ENCODE measurements around the gene WASF3. TPM values are rescaled to one million over a fixed set of nuclear protein-coding genes. Genes with fewer than 3 reads are reported as not detected.

Gene WASF3
- total RNA-seq, 2 donors from 2014 or later, result 0.06 to 0.16 TPM

GRCh38 chr13:26726684-26727083 is 169.2 kb downstream of the WASF3 start:
- Mint-ChIP-seq H3K27ac (no peak overlapping the region), H3K4me3 (no peak overlapping the region), H3K36me3 (ENCODE audit: low read depth) (no peaks in the 10 kb centered on the region), H3K27me3 (no peaks in the 10 kb centered on the region), H3K9me3 (no peaks in the 10 kb centered on the region), H3K4me1 (no peaks in the 10 kb centered on the region)
- ATAC-seq (replicated peaks), result no peak

- Mint-ChIP-seq H3K4me1 (no peaks in the 10 kb centered on the region), H3K27ac (no peak overlapping the region), H3K27me3 (no peaks in the 10 kb centered on the region), H3K9me3 (no peaks in the 10 kb centered on the region), H3K36me3 (ENCODE audit: low read depth) (no peaks in the 10 kb centered on the region), H3K4me3 (no peak overlapping the region)
- no peak for ATAC-seq (replicated peaks)
These were observed 169.6 kb downstream of the WASF3 start for GRCh38 chr13:26727122-26727521.

DNA sequence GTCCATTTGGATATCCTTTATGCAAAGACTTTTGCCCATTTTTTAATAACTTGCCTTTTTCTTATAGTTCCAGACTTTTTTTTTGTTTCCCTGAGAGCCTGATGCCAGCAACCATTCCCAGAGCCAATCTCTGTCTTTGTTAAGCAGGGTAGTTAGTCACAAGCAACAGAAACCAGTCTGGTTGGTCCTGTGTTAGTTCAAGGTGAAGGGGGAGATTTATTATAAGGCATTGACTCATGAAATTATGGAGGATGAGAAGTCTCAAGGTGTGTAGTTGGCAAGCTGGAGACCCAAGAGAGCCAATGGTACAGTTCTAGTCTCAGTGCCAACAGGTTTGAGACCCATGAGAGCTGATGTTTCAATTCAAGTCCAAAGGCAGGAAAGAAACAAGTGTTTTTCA is 170.2 kb downstream of the WASF3 start:
- H3K27ac Mint-ChIP-seq, result no peak overlapping the region
- no peak for ATAC-seq (replicated peaks)
- H3K9me3 Mint-ChIP-seq, result no peaks in the 10 kb centered on the region
- H3K36me3 Mint-ChIP-seq (ENCODE audit: low read depth), result no peaks in the 10 kb centered on the region
- no peak overlapping the region for H3K4me3 Mint-ChIP-seq
- no peaks in the 10 kb centered on the region for H3K4me1 Mint-ChIP-seq
- H3K27me3 Mint-ChIP-seq, result no peaks in the 10 kb centered on the region

DNA sequence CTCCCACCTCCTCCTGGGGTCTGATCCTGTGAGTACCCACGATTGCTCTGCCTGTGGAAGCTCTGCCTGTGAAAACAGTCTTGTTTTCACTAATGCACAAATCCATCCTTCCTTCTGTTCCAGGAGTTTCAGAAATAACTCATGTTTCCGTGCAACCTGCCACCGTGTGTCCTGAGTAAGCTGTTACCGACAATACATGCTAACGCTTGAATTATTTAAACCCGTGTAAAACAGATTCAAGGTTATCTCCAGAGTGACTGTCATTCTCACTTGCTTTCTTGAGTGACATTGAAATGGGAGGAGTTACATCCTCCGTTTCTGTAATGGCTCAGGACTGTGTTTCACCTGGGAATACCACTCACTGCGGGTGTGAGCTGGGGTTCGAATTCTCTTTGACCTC is 178.2 kb downstream of the WASF3 start:
- no peaks in the 10 kb centered on the region for H3K4me1 Mint-ChIP-seq
- H3K27ac Mint-ChIP-seq, result no peak overlapping the region

More for the DNA sequence above, 178.2 kb downstream of the WASF3 start:
- peaks cover 17% of the 10 kb centered on the region for H3K9me3 Mint-ChIP-seq
- H3K4me3 Mint-ChIP-seq, result no peak overlapping the region
- no peak for ATAC-seq (replicated peaks)
- no peaks in the 10 kb centered on the region for H3K36me3 Mint-ChIP-seq (ENCODE audit: low read depth)
- H3K27me3 Mint-ChIP-seq, result peaks cover 13% of the 10 kb centered on the region

Other genes starting within 250 kb of the WASF3 start
- not detected for gene GPR12, start 203.1 kb downstream of the WASF3 start, total RNA-seq